Osteocyte (in vitro differentiated cells): ENCODE measurements around the gene NHS. TPM values are rescaled to one million over a fixed set of nuclear protein-coding genes. Genes with fewer than 3 reads are reported as not detected.

Experiments used
- DNase-seq: peaks from one replicate; pipeline ENCODE4 v3.0.0; 2021; ENCODE audit warnings: mixed read lengths; ENCODE audit not compliant: unreplicated experiment; ENCODE audit errors: extremely low spot score
- H3K27ac Mint-ChIP-seq: one replicate; pipeline ENCODE4 v1.8.0; 2021; ENCODE audit warnings: mild to moderate bottlenecking, mixed read lengths; ENCODE audit not compliant: unreplicated experiment
- H3K27me3 Mint-ChIP-seq: one replicate; pipeline ENCODE4 v1.8.0; 2021; ENCODE audit warnings: mixed read lengths; ENCODE audit not compliant: unreplicated experiment
- H3K36me3 Mint-ChIP-seq: one replicate; pipeline ENCODE4 v1.8.0; 2021; ENCODE audit warnings: mixed read lengths; ENCODE audit not compliant: unreplicated experiment
- H3K4me1 Mint-ChIP-seq: one replicate; pipeline ENCODE4 v1.8.0; 2021; ENCODE audit warnings: mixed read lengths; ENCODE audit not compliant: unreplicated experiment
- H3K4me3 Mint-ChIP-seq: one replicate; pipeline ENCODE4 v1.8.0; 2021; ENCODE audit warnings: mild to moderate bottlenecking, moderate library complexity, mixed read lengths; ENCODE audit not compliant: unreplicated experiment
- H3K9me3 Mint-ChIP-seq: one replicate; pipeline ENCODE4 v1.8.0; 2021; ENCODE audit warnings: mixed read lengths; ENCODE audit not compliant: unreplicated experiment
- total RNA-seq: library from RNA; stranded (reverse); gene quantifications from 2 replicates; pipeline ENCODE4 v1.2.1, GENCODE V29; 2021
- TF ChIP-seq, protein P1 (sequence below): fragments of 200-600 bp; sonication (generic); IDR thresholded peaks from 2 replicates; pipeline ENCODE4 v1.5.0; 2021; ENCODE audit warnings: antibody characterized with exemption, mild to moderate bottlenecking, moderate library complexity

The NHS gene
- total RNA-seq, 1 donor from 2014 or later: 4.3 TPM

GRCh38 chrX:17449866-17450265 lies 74.9 kb downstream of the NHS start:
- Mint-ChIP-seq H3K9me3 (no peaks in the 10 kb centered on the region), H3K4me1 (no peaks in the 10 kb centered on the region), H3K27ac (no peak overlapping the region), H3K36me3 (no peaks in the 10 kb centered on the region), H3K4me3 (no peak overlapping the region), H3K27me3 (no peaks in the 10 kb centered on the region)
- TF ChIP-seq, protein P1, sequence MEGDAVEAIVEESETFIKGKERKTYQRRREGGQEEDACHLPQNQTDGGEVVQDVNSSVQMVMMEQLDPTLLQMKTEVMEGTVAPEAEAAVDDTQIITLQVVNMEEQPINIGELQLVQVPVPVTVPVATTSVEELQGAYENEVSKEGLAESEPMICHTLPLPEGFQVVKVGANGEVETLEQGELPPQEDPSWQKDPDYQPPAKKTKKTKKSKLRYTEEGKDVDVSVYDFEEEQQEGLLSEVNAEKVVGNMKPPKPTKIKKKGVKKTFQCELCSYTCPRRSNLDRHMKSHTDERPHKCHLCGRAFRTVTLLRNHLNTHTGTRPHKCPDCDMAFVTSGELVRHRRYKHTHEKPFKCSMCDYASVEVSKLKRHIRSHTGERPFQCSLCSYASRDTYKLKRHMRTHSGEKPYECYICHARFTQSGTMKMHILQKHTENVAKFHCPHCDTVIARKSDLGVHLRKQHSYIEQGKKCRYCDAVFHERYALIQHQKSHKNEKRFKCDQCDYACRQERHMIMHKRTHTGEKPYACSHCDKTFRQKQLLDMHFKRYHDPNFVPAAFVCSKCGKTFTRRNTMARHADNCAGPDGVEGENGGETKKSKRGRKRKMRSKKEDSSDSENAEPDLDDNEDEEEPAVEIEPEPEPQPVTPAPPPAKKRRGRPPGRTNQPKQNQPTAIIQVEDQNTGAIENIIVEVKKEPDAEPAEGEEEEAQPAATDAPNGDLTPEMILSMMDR: no peak
- no peak for DNase-seq

DNA sequence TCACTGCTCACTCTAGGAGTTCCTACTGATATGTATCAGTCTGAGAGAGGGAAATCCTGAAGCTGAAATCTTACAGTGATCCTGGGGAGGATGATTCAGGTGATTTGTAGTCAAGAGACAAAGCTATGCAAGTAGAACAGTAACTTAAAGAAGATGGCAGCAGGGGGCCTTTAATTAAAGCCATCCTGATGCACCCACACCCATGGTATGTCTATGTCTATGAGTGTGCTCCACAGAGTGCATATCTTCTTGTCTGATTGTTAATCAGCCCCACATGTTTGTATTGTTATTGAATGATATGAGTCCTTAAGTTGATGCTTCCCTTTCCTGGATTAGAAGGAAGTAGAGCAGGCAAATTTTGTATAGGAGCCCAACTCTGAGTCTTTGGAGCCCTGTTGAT lies 78.8 kb downstream of the NHS start:
- Mint-ChIP-seq H3K27me3 (no peaks in the 10 kb centered on the region), H3K9me3 (no peaks in the 10 kb centered on the region), H3K4me1 (no peaks in the 10 kb centered on the region), H3K36me3 (no peaks in the 10 kb centered on the region), H3K27ac (no peak overlapping the region), H3K4me3 (no peak overlapping the region)
- DNase-seq: no peak
- TF ChIP-seq, protein P1: no peak

DNA sequence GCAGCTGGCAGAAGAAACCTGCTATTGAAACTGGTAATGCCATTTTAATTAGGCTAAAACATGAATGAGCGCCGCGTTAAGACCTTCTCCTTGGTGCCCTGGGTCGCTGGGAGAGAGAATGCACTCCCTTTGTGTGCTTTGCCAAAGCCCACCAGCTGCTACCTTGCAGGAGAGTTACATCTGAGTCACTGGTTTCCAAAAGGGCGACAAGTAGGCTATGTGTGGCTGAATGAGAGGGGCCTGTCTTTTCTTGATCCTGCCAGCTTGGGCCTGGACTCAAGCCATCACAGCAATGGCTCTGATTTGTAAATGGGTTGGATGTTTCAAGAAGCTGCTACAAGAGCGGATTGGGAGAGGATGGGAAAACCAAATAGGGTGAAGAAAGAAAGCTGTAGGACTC lies 81.5 kb downstream of the NHS start:
- Mint-ChIP-seq H3K27ac (no peak overlapping the region), H3K4me3 (no peak overlapping the region), H3K9me3 (no peaks in the 10 kb centered on the region), H3K36me3 (no peaks in the 10 kb centered on the region), H3K4me1 (no peaks in the 10 kb centered on the region), H3K27me3 (no peaks in the 10 kb centered on the region)
- DNase-seq: no peak
- TF ChIP-seq, protein P1: no peak

GRCh38 chrX:17459008-17459611 lies 84.1 kb downstream of the NHS start:
- no peak overlapping the region for H3K4me3 Mint-ChIP-seq
- H3K36me3 Mint-ChIP-seq: no peaks in the 10 kb centered on the region
- H3K4me1 Mint-ChIP-seq: no peaks in the 10 kb centered on the region
- DNase-seq: no peak
- TF ChIP-seq, protein P1: no peak
- no peaks in the 10 kb centered on the region for H3K9me3 Mint-ChIP-seq
- H3K27ac Mint-ChIP-seq: no peak overlapping the region
- H3K27me3 Mint-ChIP-seq: no peaks in the 10 kb centered on the region

GRCh38 chrX:17459661-17460060 lies 84.7 kb downstream of the NHS start:
- no peaks in the 10 kb centered on the region for H3K9me3 Mint-ChIP-seq
- TF ChIP-seq, protein P1: no peak
- no peaks in the 10 kb centered on the region for H3K27me3 Mint-ChIP-seq
- no peaks in the 10 kb centered on the region for H3K36me3 Mint-ChIP-seq
- no peak overlapping the region for H3K4me3 Mint-ChIP-seq
- H3K27ac Mint-ChIP-seq: no peak overlapping the region
- H3K4me1 Mint-ChIP-seq: no peaks in the 10 kb centered on the region
- DNase-seq: no peak
